RWPE1 (cell line): ENCODE measurements around the gene AGBL1.

Experiments used
- CTCF ChIA-PET: fragments of 350-600 bp; sonication (Branson Sonifier 250); formaldehyde crosslinking; extraction: SDS; loops from one replicate; lab custom pipeline; 2021; lab: Yijun Ruan, JAX
- POLR2A ChIA-PET: fragments of 400-600 bp; formaldehyde crosslinking; extraction: SDS; loops from one replicate; lab custom pipeline; 2020; ENCODE audit warnings: antibody characterized with exemption; ENCODE audit not compliant: low non-redundant PET; lab: Yijun Ruan, JAX
- DNase-seq: peaks from one replicate; pipeline ENCODE4 v3.0.0; 2012; ENCODE audit warnings: low spot score
- H3K27ac ChIP-seq: fragments of 450-650 bp; 2 replicates; pipeline ENCODE4 v1.5.1; 2017
- TF ChIP-seq, protein P1 (sequence below): fragments of 450-650 bp; conservative IDR thresholded peaks from 2 replicates; pipeline ENCODE4 v1.5.1; 2017; ENCODE audit warnings: low read depth, mild to moderate bottlenecking

The AGBL1 gene

GRCh38 chr15:86968244-86968643 is 888.6 kb downstream of the AGBL1 start:
- DNase-seq = no peak
- POLR2A ChIA-PET = no interaction called here
- CTCF ChIA-PET = no interaction called here
- H3K27ac ChIP-seq = no peak overlapping the region
- TF ChIP-seq, protein P1, sequence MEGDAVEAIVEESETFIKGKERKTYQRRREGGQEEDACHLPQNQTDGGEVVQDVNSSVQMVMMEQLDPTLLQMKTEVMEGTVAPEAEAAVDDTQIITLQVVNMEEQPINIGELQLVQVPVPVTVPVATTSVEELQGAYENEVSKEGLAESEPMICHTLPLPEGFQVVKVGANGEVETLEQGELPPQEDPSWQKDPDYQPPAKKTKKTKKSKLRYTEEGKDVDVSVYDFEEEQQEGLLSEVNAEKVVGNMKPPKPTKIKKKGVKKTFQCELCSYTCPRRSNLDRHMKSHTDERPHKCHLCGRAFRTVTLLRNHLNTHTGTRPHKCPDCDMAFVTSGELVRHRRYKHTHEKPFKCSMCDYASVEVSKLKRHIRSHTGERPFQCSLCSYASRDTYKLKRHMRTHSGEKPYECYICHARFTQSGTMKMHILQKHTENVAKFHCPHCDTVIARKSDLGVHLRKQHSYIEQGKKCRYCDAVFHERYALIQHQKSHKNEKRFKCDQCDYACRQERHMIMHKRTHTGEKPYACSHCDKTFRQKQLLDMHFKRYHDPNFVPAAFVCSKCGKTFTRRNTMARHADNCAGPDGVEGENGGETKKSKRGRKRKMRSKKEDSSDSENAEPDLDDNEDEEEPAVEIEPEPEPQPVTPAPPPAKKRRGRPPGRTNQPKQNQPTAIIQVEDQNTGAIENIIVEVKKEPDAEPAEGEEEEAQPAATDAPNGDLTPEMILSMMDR = no peak

GRCh38 chr15:86969364-86969763 is 889.7 kb downstream of the AGBL1 start:
- TF ChIP-seq, protein P1 = no peak

DNA sequence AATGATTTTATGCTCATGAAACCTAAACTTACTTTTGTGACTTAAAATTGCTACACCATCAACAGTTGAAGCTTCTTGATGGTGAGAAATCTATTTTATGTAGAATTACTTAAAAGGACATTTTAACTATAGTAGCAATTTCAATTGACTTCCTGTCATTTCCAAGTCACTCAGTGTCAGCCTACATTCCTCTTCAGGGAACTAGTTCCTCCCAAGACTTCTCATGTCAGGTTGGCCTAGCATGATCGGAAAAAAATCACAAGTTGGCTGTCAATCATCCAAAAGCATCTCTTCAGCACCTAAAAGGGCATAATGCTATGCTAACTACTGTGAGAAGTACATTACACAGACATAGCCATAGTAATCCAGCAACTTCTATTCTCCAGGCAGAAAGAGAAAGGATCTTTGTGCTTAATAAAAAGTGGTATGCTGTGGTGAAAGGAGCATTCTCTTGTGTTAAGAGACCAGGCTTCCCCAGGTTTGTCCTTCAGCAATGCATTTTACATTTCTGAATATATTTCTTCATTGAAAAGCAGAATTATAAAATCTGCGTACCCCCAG is 893.7 kb downstream of the AGBL1 start:
- DNase-seq = no peak
- H3K27ac ChIP-seq = no peak overlapping the region
- CTCF ChIA-PET = interaction anchor here (1.0 kb wide), 1 partner anchor 9 kb away, joined by 3 read pairs; no protein-coding TSS in a partner anchor
- POLR2A ChIA-PET = no interaction called here
- TF ChIP-seq, protein P1 = no peak

More at GRCh38 chr15:86969364-86969763, 889.7 kb downstream of the AGBL1 start:
- no peak for DNase-seq
- ChIA-PET POLR2A (no interaction called here), CTCF (no interaction called here)
- H3K27ac ChIP-seq = no peak overlapping the region

GRCh38 chr15:86988033-86988432 is 908.4 kb downstream of the AGBL1 start:
- DNase-seq = no peak
- POLR2A ChIA-PET = no interaction called here
- TF ChIP-seq, protein P1 = no peak
- no peak overlapping the region for H3K27ac ChIP-seq
- CTCF ChIA-PET = no interaction called here

DNA sequence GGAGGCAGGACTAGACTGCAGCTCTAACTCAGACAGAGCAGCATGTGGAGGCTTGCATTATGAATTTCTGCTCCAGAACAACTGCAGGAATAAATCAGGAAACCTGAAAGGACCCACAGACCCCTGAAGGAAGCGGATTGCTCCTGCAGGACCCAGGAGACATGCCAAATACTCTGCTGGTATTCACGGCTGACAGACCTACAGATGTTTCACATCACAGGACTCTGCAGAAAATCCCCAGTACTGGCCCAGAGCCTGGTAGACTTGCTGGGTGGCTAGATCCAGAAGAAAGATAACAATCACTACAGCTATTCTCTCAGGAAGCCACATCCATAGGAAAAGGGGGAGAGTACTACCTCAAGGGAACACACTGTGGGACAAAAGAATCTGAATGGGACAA is 942.1 kb downstream of the AGBL1 start:
- POLR2A ChIA-PET = no interaction called here
- DNase-seq = no peak
- H3K27ac ChIP-seq = no peak overlapping the region
- TF ChIP-seq, protein P1 = no peak
- CTCF ChIA-PET = interaction anchor here (0.7 kb wide), 1 partner anchor 800 kb away, joined by 3 read pairs; no protein-coding TSS in a partner anchor

GRCh38 chr15:87031540-87032230 is 952.0 kb downstream of the AGBL1 start:
- DNase-seq = peak; percentile 49
- POLR2A ChIA-PET = interaction anchor here (0.7 kb wide), 1 partner anchor 476 kb away, joined by 4 read pairs; no protein-coding TSS in a partner anchor
- CTCF ChIA-PET = interaction anchor here (0.7 kb wide), 1 partner anchor 751 kb away, joined by 3 read pairs; no protein-coding TSS in a partner anchor
- TF ChIP-seq, protein P1 = no peak
- H3K27ac ChIP-seq = no peak overlapping the region
